SK-N-SH (cell line): ENCODE measurements around the gene MAS1L. TPM values are rescaled to one million over a fixed set of nuclear protein-coding genes. Genes with fewer than 3 reads are reported as not detected.

Experiments
- CTCF ChIA-PET: fragments of 300-600, 350-600 bp; formaldehyde crosslinking; extraction: SDS; loops from one replicate; lab custom pipeline; 2021; lab: Yijun Ruan, JAX
- POLR2A ChIA-PET: fragments of 350-600 bp; sonication (Branson Sonifier 250); formaldehyde crosslinking; extraction: SDS; loops from one replicate; lab custom pipeline; 2020; ENCODE audit warnings: antibody characterized with exemption, inconsistent platforms; lab: Yijun Ruan, JAX
- DNase-seq: peaks from one replicate; pipeline ENCODE4 v3.0.0; 2012
- H2AFZ ChIP-seq: fragments of 200-600 bp; sonication (generic); 2 replicates; pipeline ENCODE4 v1.8.1; 2016; ENCODE audit warnings: antibody characterized with exemption, mild to moderate bottlenecking, low read depth
- H3F3A ChIP-seq: fragments of 200-600 bp; sonication (generic); replicated peaks from 2 replicates; pipeline ENCODE3; 2016; ENCODE audit warnings: antibody characterized with exemption, mild to moderate bottlenecking; ENCODE audit not compliant: insufficient read depth
- H3K27ac ChIP-seq, 2 experiments: fragments of 200-500 bp in 1 of 2; fragments of 200-600 bp in 1 of 2; sonication (Bioruptor generic) in 1 of 2; sonication (generic), shearing (Covaris generic) in 1 of 2; 2 replicates each; pipeline versions ENCODE4 v1.5.1 to v1.6.1; 2014 to 2016; ENCODE audit warnings: low read depth in 2 of 2, inconsistent platforms in 1 of 2, low read length in 1 of 2, mild to moderate bottlenecking in 1 of 2, mixed read lengths in 1 of 2
- H3K27me3 ChIP-seq: fragments of 200-600 bp; sonication (generic), shearing (Covaris generic); 2 replicates; pipeline ENCODE4 v1.6.1; 2016; ENCODE audit warnings: mixed run types; ENCODE audit not compliant: insufficient read depth
- H3K36me3 ChIP-seq, 2 experiments: fragments of 200-500 bp in 1 of 2; fragments of 200-600 bp in 1 of 2; sonication (Bioruptor generic) in 1 of 2; sonication (generic) in 1 of 2; replicated peaks in 1 of 2; 2 replicates each; pipeline versions ENCODE3 to v1.5.1; 2014 to 2016; ENCODE audit warnings: low read length in 1 of 2, mild to moderate bottlenecking in 1 of 2; ENCODE audit not compliant: insufficient read depth in 2 of 2, control insufficient read depth in 1 of 2
- H3K4me1 ChIP-seq, 2 experiments: fragments of 200-500 bp in 1 of 2; fragments of 200-600 bp in 1 of 2; sonication (Bioruptor generic) in 1 of 2; sonication (generic), shearing (Covaris generic) in 1 of 2; 2 replicates each; pipeline versions ENCODE4 v1.5.1 to v1.6.1; 2014 to 2016; ENCODE audit warnings: low read depth in 1 of 2, low read length in 1 of 2, mixed run types in 1 of 2; ENCODE audit not compliant: insufficient read depth in 2 of 2, control insufficient read depth in 1 of 2
- H3K4me2 ChIP-seq: fragments of 200-600 bp; sonication (generic), shearing (Covaris generic); 2 replicates; pipeline ENCODE4 v1.6.1; 2017; ENCODE audit warnings: mixed run types
- H3K4me3 ChIP-seq, 2 experiments: fragments of 200-500 bp in 1 of 2; fragments of 200-600 bp in 1 of 2; sonication (Bioruptor generic) in 1 of 2; sonication (generic), shearing (Covaris generic) in 1 of 2; 2 replicates each; pipeline versions ENCODE4 v1.5.1 to v1.8.1; 2014 to 2016; ENCODE audit warnings: low read depth in 2 of 2, inconsistent platforms in 1 of 2, low read length in 1 of 2, mild to moderate bottlenecking in 1 of 2, mixed read lengths in 1 of 2, moderate library complexity in 1 of 2
- H3K79me2 ChIP-seq: fragments of 200-600 bp; sonication (generic); 2 replicates; pipeline ENCODE4 v1.8.1; 2017; ENCODE audit warnings: mild to moderate bottlenecking; ENCODE audit not compliant: insufficient read depth
- H3K9ac ChIP-seq: fragments of 200-600 bp; sonication (generic); 2 replicates; pipeline ENCODE4 v1.6.1; 2017; ENCODE audit warnings: mixed run types
- H3K9me2 ChIP-seq: fragments of 200-600 bp; sonication (generic); 2 replicates; pipeline ENCODE4 v1.6.1; 2017; ENCODE audit warnings: mixed run types
- H3K9me3 ChIP-seq: fragments of 200-600 bp; sonication (generic); 2 replicates; pipeline ENCODE4 v1.6.1; 2017; ENCODE audit warnings: mixed run types, mild to moderate bottlenecking, moderate library complexity
- H4K20me1 ChIP-seq: fragments of 200-600 bp; sonication (generic); 2 replicates; pipeline ENCODE4 v1.6.1; 2017; ENCODE audit warnings: mild to moderate bottlenecking, mixed run types; ENCODE audit not compliant: insufficient read depth
- CHD2 ChIP-seq: fragments of 150-350 bp; IDR thresholded peaks from 2 replicates; pipeline ENCODE4 v1.6.1; 2018; ENCODE audit warnings: low read length; ENCODE audit not compliant: partially characterized antibody
- CTCF ChIP-seq: fragments of 200-600 bp; sonication (generic); IDR thresholded peaks from 2 replicates; pipeline ENCODE4 v1.6.1; 2017; ENCODE audit warnings: antibody characterized with exemption, mild to moderate bottlenecking, moderate library complexity
- ELF1 ChIP-seq: IDR thresholded peaks from 2 replicates; pipeline ENCODE4 v1.4.0; 2012
- EZH2phosphoT487 ChIP-seq: fragments of 200-600 bp; sonication (generic); IDR thresholded peaks from 2 replicates; pipeline ENCODE4 v1.6.1; 2017; ENCODE audit warnings: low read depth, mixed run types, mild to moderate bottlenecking, antibody characterized with exemption, moderate library complexity, borderline replicate concordance
- FOXM1 ChIP-seq: IDR thresholded peaks from 2 replicates; pipeline ENCODE4 v1.4.0; 2012; ENCODE audit warnings: low read depth, mild to moderate bottlenecking
- GABPA ChIP-seq: IDR thresholded peaks from 2 replicates; pipeline ENCODE4 v1.4.0; 2012; ENCODE audit warnings: low read depth, mild to moderate bottlenecking
- GATA2 ChIP-seq: sonication (generic); formaldehyde crosslinking; IDR thresholded peaks from 2 replicates; pipeline ENCODE4 v1.5.0; 2020; ENCODE audit warnings: mild to moderate bottlenecking, missing genetic modification reagents
- IRF3 ChIP-seq: fragments of 150-350 bp; IDR thresholded peaks from 2 replicates; pipeline ENCODE4 v1.6.1; 2016; ENCODE audit warnings: mild to moderate bottlenecking, low read depth, low read length
- JUND ChIP-seq: IDR thresholded peaks from 2 replicates; pipeline ENCODE4 v1.4.0; 2012
- NFIC ChIP-seq: IDR thresholded peaks from 2 replicates; pipeline ENCODE4 v1.4.0; 2012; ENCODE audit warnings: borderline replicate concordance
- NRF1 ChIP-seq: IDR thresholded peaks from 2 replicates; pipeline ENCODE4 v1.6.1; 2012; ENCODE audit warnings: low read depth, mild to moderate bottlenecking, low read length
- PBX3 ChIP-seq: IDR thresholded peaks from 2 replicates; pipeline ENCODE4; 2012
- RAD21 ChIP-seq: IDR thresholded peaks from 2 replicates; pipeline ENCODE4 v1.6.1; 2012; ENCODE audit warnings: mild to moderate bottlenecking, low read length
- RFX5 ChIP-seq: IDR thresholded peaks from 2 replicates; pipeline ENCODE4 v1.6.1; 2012; ENCODE audit warnings: mild to moderate bottlenecking, improper control_type of control experiment, low read length
- RXRA ChIP-seq: IDR thresholded peaks from 2 replicates; pipeline ENCODE4 v1.4.0; 2012; ENCODE audit warnings: low read depth, mild to moderate bottlenecking, borderline replicate concordance
- TAF1 ChIP-seq: IDR thresholded peaks from 2 replicates; pipeline ENCODE4 v1.6.1; 2012; ENCODE audit warnings: low read depth, mild to moderate bottlenecking, low read length, moderate library complexity, borderline replicate concordance
- TCF12 ChIP-seq: IDR thresholded peaks from 2 replicates; pipeline ENCODE4 v1.4.0; 2012
- TEAD4 ChIP-seq: IDR thresholded peaks from 2 replicates; pipeline ENCODE4 v1.4.0; 2012; ENCODE audit warnings: mild to moderate bottlenecking, borderline replicate concordance; ENCODE audit not compliant: insufficient read depth
- USF2 ChIP-seq: fragments of 150-350 bp; IDR thresholded peaks from 2 replicates; pipeline ENCODE4 v1.6.1; 2017; ENCODE audit warnings: antibody characterized with exemption, low read length, low read depth, borderline replicate concordance
- YY1 ChIP-seq: IDR thresholded peaks from 2 replicates; pipeline ENCODE4 v1.4.0; 2012; ENCODE audit warnings: low read depth, mild to moderate bottlenecking
- WGBS: methylation state at CpG from one replicate; pipeline ENCODE4 v1.1.6; 2017; ENCODE audit warnings: low lambda C conversion rate; 5-methylcytosine and 5-hydroxymethylcytosine counted together
- polyA plus RNA-seq, 3 experiments: library from polyadenylated mRNA; depleted of rRNA; stranded (reverse); fragments of >200 nt; gene quantifications; 2 replicates each; pipeline ENCODE4 v1.2.3, GENCODE V29; 2012

MAS1L gene
- polyA plus RNA-seq, 1 of the 3 experiments (the other 2 are of a cell fraction) = not detected

- H2AFZ ChIP-seq = no peak overlapping the region
- no peak for TF ChIP-seq JUND
- TF ChIP-seq, all 33 proteins: peak for 0
- H3K27me3 ChIP-seq = peaks cover 53% of the 10 kb centered on the region
- H3K9me3 ChIP-seq = no peaks in the 10 kb centered on the region
- no peaks in the 10 kb centered on the region for H4K20me1 ChIP-seq
- H3K79me2 ChIP-seq = no peaks in the 10 kb centered on the region
- WGBS = 2% methylated on average over 5 of the region's 5 CpGs
- H3K27ac ChIP-seq = no peak overlapping the region
- ChIA-PET POLR2A (no interaction called here), CTCF (interaction anchor here (1.0 kb wide), 1 partner anchor 11 kb away, joined by 3 read pairs; no protein-coding TSS in a partner anchor)
- no peak for DNase-seq
- no peaks in the 10 kb centered on the region for H3F3A ChIP-seq
- no peak overlapping the region for H3K4me2 ChIP-seq
- no peaks in the 10 kb centered on the region for H3K36me3 ChIP-seq
- H3K4me3 ChIP-seq = no peak overlapping the region
- no peak overlapping the region for H3K9ac ChIP-seq
- no peaks in the 10 kb centered on the region for H3K9me2 ChIP-seq
- H3K4me1 ChIP-seq = 0 out of 4 replicates have a peak, but pooled peaks cover 0 to 2% of the 10 kb centered on the region in 2 experiments
Measured at GRCh38 chr6:29507319-29507718, 19.6 kb upstream of the MAS1L start.

- H3K27ac ChIP-seq = no peak overlapping the region
- H3K9me2 ChIP-seq = no peaks in the 10 kb centered on the region
- H3K4me2 ChIP-seq = no peak overlapping the region
- no peaks in the 10 kb centered on the region for H3F3A ChIP-seq
- no peaks in the 10 kb centered on the region for H3K36me3 ChIP-seq
- H3K4me3 ChIP-seq = no peak overlapping the region
- 0% methylated on average over 6 of the region's 11 CpGs for WGBS
- H3K27me3 ChIP-seq = peaks cover 53% of the 10 kb centered on the region
- no peaks in the 10 kb centered on the region for H3K9me3 ChIP-seq
- no peak overlapping the region for H3K9ac ChIP-seq
- POLR2A ChIA-PET = no interaction called here
- no peaks in the 10 kb centered on the region for H4K20me1 ChIP-seq
- H2AFZ ChIP-seq = no peak overlapping the region
- CTCF ChIA-PET = interaction anchor here (1.0 kb wide), 1 partner anchor 10 kb away, joined by 3 read pairs; no protein-coding TSS in a partner anchor
- H3K4me1 ChIP-seq = 0 out of 4 replicates have a peak, but pooled peaks cover 0 to 7% of the 10 kb centered on the region in 2 experiments
- H3K79me2 ChIP-seq = no peaks in the 10 kb centered on the region
- TF ChIP-seq GABPA (no peak), EZH2phosphoT487 (no peak), RAD21 (no peak), FOXM1 (no peak), GATA2 (CRISPR knock-in tag) (no peak), ELF1 (no peak), NRF1 (no peak), NFIC (no peak), YY1 (no peak), RFX5 (no peak), TEAD4 (no peak), IRF3 (no peak), RXRA (no peak), CHD2 (no peak), JUND (no peak), USF2 (no peak), CTCF (no peak), TAF1 (no peak), PBX3 (no peak), TCF12 (no peak)
- DNase-seq = no peak
Measured at GRCh38 chr6:29506446-29507067, 18.8 kb upstream of the MAS1L start.
